Psoas muscle (tissue), 8 donors: ENCODE measurements around the gene ZNF302. TPM values are rescaled to one million over a fixed set of nuclear protein-coding genes. Genes with fewer than 3 reads are reported as not detected.

Experiments
- ATAC-seq, 4 donors: fragments of 200-7000 bp; cut with Tn5 transposase; one replicate each; pipeline ENCODE4 v1.9.1; 2020; ENCODE audit warnings: moderate library complexity in 3 of 4, mild to moderate bottlenecking in 2 of 4
- DNase-seq, 2 donors: peaks; one replicate each; pipeline ENCODE4 v3.0.0-alpha.2; 2020
- H3K27ac ChIP-seq: fragments of 200-600 bp; one replicate; pipeline ENCODE4 v1.8.0; 2022
- H3K27me3 ChIP-seq, 3 donors: fragments of 200-600 bp in 1 of 3; one replicate each; pipeline versions ENCODE4 v1.6.1 to v1.8.0; 2013 to 2022; ENCODE audit warnings: low read length in 2 of 3, mild to moderate bottlenecking in 2 of 3, moderate library complexity in 1 of 3; ENCODE audit not compliant: insufficient read depth in 3 of 3
- H3K36me3 ChIP-seq, 2 donors: fragments of 200-600 bp in 1 of 2; one replicate each; pipeline versions ENCODE4 v1.6.1 to v1.8.0; 2013 to 2022; ENCODE audit warnings: low read depth in 1 of 2, mild to moderate bottlenecking in 1 of 2, moderate library complexity in 1 of 2; ENCODE audit not compliant: insufficient read depth in 1 of 2
- H3K4me1 ChIP-seq: fragments of 200-600 bp; one replicate; pipeline ENCODE4 v1.8.0; 2022
- H3K4me3 ChIP-seq: fragments of 200-600 bp; one replicate; pipeline ENCODE4 v1.8.0; 2022; ENCODE audit warnings: mild to moderate bottlenecking
- H3K9me3 ChIP-seq: fragments of 200-600 bp; one replicate; pipeline ENCODE4 v1.8.0; 2022
- CTCF ChIP-seq: fragments of 200-600 bp; IDR thresholded peaks from one replicate; pipeline ENCODE4 v1.8.0; 2022; ENCODE audit warnings: antibody characterized with exemption
- WGBS, 3 donors: extraction: QIAGEN DNeasy Blood & Tissue Kit; methylation state at CpG; one replicate each; pipeline versions ENCODE4 v1.1.6 to v1.1.7; 2013; 5-methylcytosine and 5-hydroxymethylcytosine counted together
- intact Hi-C, 2 donors: fragments of 100-400 bp; cut with DNase I; formaldehyde crosslinking; loops; one replicate each; pipeline versions ENCODE4 v1.11.0 to v1.14.2; 2022
- long read RNA-seq, 2 donors: library from polyadenylated mRNA; unstranded; transcript quantifications; one replicate each; pipeline ENCODE4 v2.0.0, GENCODE V29; 2021
- polyA plus RNA-seq, 3 donors: library from polyadenylated mRNA; stranded (reverse); fragments of 200-250 nt; gene quantifications; one replicate each; pipeline ENCODE4 v1.2.3, GENCODE V29; 2013
- total RNA-seq, 4 donors: library from RNA; stranded (reverse); fragmentation: NEBNext Ultra II Directional in 2 of 4; extraction: Animal tissue kit (Norgen Biotek cat#: 25700) in 2 of 4; gene quantifications; one replicate each; pipeline versions ENCODE4 v1.2.1 to v1.2.4, GENCODE V29; 2021 to 2023
- donor health status: healthy with polysubstance abuse.
- donor health status: DM: no; HTN: no; CAD: no; lungs with moderate emphysema.
- donor health status: Bipolar disorder and iron deficiency.
- donor health status: healthy.
- donor health status: DM: yes; HTN: yes; CAD: no.
- donor health status: DM: no; HTN: no; CAD: no.
- donor health status: DM: no; HTN: no; CAD: no.
- donor health status: DM: yes; HTN: yes; CAD: no.

The ZNF302 gene
- total RNA-seq, result 10 to 100 TPM; 24.3 to 32.2 (median 27.2) TPM
- 10 to 100 TPM; 20.4 to 86.3 (median 21.7) TPM for polyA plus RNA-seq
- long read RNA-seq, donor 1, partial matches to known transcripts, result 0 of 27 reads
- long read RNA-seq, donor 1, other reads (novel, unspliced or antisense), result 11 of 27 reads
- long read RNA-seq, donor 2, transcript ZNF302-201 (5 exons, 2,590 nt), result major isoform, 19 of 69 reads
- long read RNA-seq, donor 2, transcript ZNF302-203 (5 exons, 2,600 nt), result minor isoform, 5 of 69 reads
- long read RNA-seq, donor 2, partial matches to known transcripts, result 3 of 69 reads
- long read RNA-seq, donor 2, other reads (novel, unspliced or antisense), result 30 of 69 reads

DNA sequence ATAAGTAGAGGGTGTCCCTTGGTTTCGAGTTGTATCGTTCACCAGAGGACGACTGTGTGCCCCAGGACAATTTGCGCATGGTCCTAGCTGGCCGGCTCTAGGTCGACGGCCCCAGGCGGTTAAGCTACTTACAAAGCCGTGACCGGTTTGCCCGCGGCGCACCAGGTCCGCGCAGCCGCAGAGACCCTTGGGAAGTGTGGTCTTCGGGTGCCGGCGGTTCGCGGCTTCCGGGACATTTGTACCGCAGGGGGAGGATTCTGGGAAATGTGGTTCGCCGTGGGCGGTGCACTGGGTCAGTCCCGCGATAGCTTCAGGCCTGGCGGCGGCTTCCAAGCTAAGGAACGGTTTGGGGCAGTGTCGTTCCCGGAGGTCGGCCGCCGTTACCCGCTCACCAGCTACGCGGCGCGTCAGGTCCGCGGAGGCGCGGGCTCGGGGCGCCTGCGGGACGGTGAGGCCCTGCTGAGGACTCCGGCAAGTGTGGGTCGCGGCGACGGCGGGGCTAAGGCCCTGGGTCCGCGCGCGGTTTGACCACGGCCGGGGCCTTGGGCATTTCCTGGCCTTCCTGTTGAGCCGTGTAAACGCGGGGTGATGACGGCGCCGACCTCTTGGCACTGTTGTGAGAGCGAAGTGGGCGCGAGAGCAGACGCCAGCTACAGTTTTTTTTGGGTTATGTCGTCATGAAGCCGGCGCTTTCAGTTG, at the start of gene ZNF302:
Gene ZNF302, plus strand, starts transcription at position 293 of the 699 bp plus-strand sequence. CDS start 1,127 bp downstream, outside the sequence.
- peak within 1 kb of the TSS; percentile 98 for H3K27ac ChIP-seq
- H3K4me3 ChIP-seq, result peak within 1 kb of the TSS; percentile 83
- H3K4me1 ChIP-seq, result peaks cover 44% of the 10 kb centered on the region
- H3K36me3 ChIP-seq, result peaks cover 6 to 39% of the 10 kb centered on the region in 2 donors
- peak; percentile 97 to 99 (median 98) for ATAC-seq
- WGBS, 3 donors, result 0 to 1% (median 1%) methylated on average over 71 to 74 of the region's 74 CpGs
- intact Hi-C loops, result loop anchor here (5.0 to 10.0 kb wide), 2 partner anchors 35 to 57 kb away; partner anchors contain the start of gene ZNF181 (in 1 of the 2)
- H3K9me3 ChIP-seq, result peaks cover 9% of the 10 kb centered on the region
- DNase-seq, result peak; percentile 97 to 98
- TF ChIP-seq CTCF, result no peak
- H3K27me3 ChIP-seq, result no peaks in the 10 kb centered on the region

- Histone ChIP-seq H3K4me1 (no peaks in the 10 kb centered on the region), H3K4me3 (no peak overlapping the region), H3K27me3 (no peaks in the 10 kb centered on the region), H3K9me3 (peaks cover 8% of the 10 kb centered on the region), H3K27ac (no peak overlapping the region), H3K36me3 (no peaks in the 10 kb centered on the region)
- intact Hi-C loops, result no loop called here
- ATAC-seq, result no peak
- DNase-seq, result no peak
- TF ChIP-seq CTCF, result no peak
- WGBS, 3 donors, result 82 to 92% (median 89%) methylated on average over 2 of the region's 2 CpGs
Measured at GRCh38 chr19:34633802-34634201, 43.7 kb upstream of the ZNF302 start.

GRCh38 chr19:34639491-34640085, 37.9 kb upstream of the ZNF302 start:
- Histone ChIP-seq H3K9me3 (peaks cover 7% of the 10 kb centered on the region), H3K27ac (no peak overlapping the region), H3K4me1 (peaks cover 6% of the 10 kb centered on the region), H3K27me3 (no peaks in the 10 kb centered on the region), H3K36me3 (no peaks in the 10 kb centered on the region), H3K4me3 (no peak overlapping the region)
- WGBS, 3 donors, result 22 to 31% (median 27%) methylated on average over 4 of the region's 4 CpGs
- ATAC-seq (peak; percentile 48 to 83 (median 68)), DNase-seq (no peak)
- intact Hi-C loops, result loop anchor here (1.0 to 5.0 kb wide), 3 partner anchors 38 to 73 kb away; partner anchors contain the start of genes SCGB2B2 (in 1 of the 2) and ZNF302 (in 1 of the 2)
- peak; percentile 87 for TF ChIP-seq CTCF

- intact Hi-C loops, result loop anchor here in 1 of 2 donors (5.0 kb wide), 1 partner anchor 35 kb away; the partner anchor contains the start of genes SCGB2B2 and ZNF302
- DNase-seq, result no peak
- no peak overlapping the region for H3K27ac ChIP-seq
- no peaks in the 10 kb centered on the region for H3K27me3 ChIP-seq
- peaks cover 18% of the 10 kb centered on the region for H3K4me1 ChIP-seq
- H3K9me3 ChIP-seq, result no peaks in the 10 kb centered on the region
- H3K4me3 ChIP-seq, result no peak overlapping the region
- ATAC-seq, result no peak
- 82 to 88% (median 87%) methylated on average over 4 of the region's 4 CpGs for WGBS, 3 donors
- no peaks in the 10 kb centered on the region for H3K36me3 ChIP-seq
- TF ChIP-seq CTCF, result no peak
Measured at GRCh38 chr19:34642241-34642640, 35.2 kb upstream of the ZNF302 start.
